ENCODE results near the gene NPY4R. TPM values are rescaled to one million over a fixed set of nuclear protein-coding genes. Genes with fewer than 3 reads are reported as not detected.

Gene NPY4R
- 0.82 TPM in 1 of 2 replicates, not detected in the other for total RNA-seq

GRCh38 chr10:46465765-46466164 lies at the start of gene NPY4R:
TSS of gene NPY4R (minus strand) at chr10:46465958. CDS start at chr10:46462635, 3,323 bp downstream.

Other genes with a start within 250 kb of the NPY4R start
- not detected in 2 replicates for gene ANTXRL, start 179.0 kb downstream of the NPY4R start, total RNA-seq
- gene ANXA8L1, start 90.2 kb downstream of the NPY4R start, total RNA-seq = 9.3 TPM in 1 of 2 replicates, not detected in the other
- 0.58 TPM in 1 of 2 replicates, not detected in the other for gene GPRIN2, start 90.7 kb upstream of the NPY4R start, total RNA-seq
- 2.2 and 3.2 TPM in 2 replicates for gene SYT15, start 113.2 kb upstream of the NPY4R start, total RNA-seq